K562 (cell line): ENCODE measurements around the gene TUT4. TPM values are rescaled to one million over a fixed set of nuclear protein-coding genes. Genes with fewer than 3 reads are reported as not detected.

Experiments used
- C11orf30 ChIP-seq: fragments of 450-650 bp; IDR thresholded peaks from 2 replicates; pipeline ENCODE4 v1.6.1; 2016; ENCODE audit warnings: low read depth, mild to moderate bottlenecking
- CCAR2 ChIP-seq: fragments of 200-400 bp; formaldehyde crosslinking; IDR thresholded peaks from 2 replicates; pipeline ENCODE4 v1.6.1; 2017; ENCODE audit warnings: mild to moderate bottlenecking, low read depth, low read length
- CCNT2 ChIP-seq: IDR thresholded peaks from 2 replicates; pipeline ENCODE4 v1.6.1; 2011; ENCODE audit warnings: borderline replicate concordance, low read depth, mild to moderate bottlenecking, moderate library complexity, mixed read lengths, low read length; ENCODE audit not compliant: insufficient read length; ENCODE audit errors: extremely low read depth
- CREBBP ChIP-seq: IDR thresholded peaks from one replicate; pipeline ENCODE4 v1.6.1; 2012; ENCODE audit warnings: low read depth, mild to moderate bottlenecking, control low read depth, inconsistent platforms, low read length
- E2F3 ChIP-seq: fragments of 250-450 bp; sonication (Bioruptor Pico); IDR thresholded peaks from 2 replicates; pipeline ENCODE4 v1.4.0; 2020; ENCODE audit warnings: mild to moderate bottlenecking
- GATA2 ChIP-seq: sonication (generic); formaldehyde crosslinking; IDR thresholded peaks from 2 replicates; pipeline ENCODE4 v1.4.0; 2020; ENCODE audit warnings: mild to moderate bottlenecking, missing genetic modification reagents
- GATAD2A ChIP-seq: fragments of 450-650 bp; IDR thresholded peaks from 2 replicates; pipeline ENCODE4 v1.6.1; 2017
- GTF3C2 ChIP-seq: IDR thresholded peaks from 3 replicates; pipeline ENCODE4 v1.6.1; 2011; ENCODE audit warnings: borderline replicate concordance, mild to moderate bottlenecking, moderate library complexity; ENCODE audit not compliant: insufficient read length; ENCODE audit errors: extremely low read depth
- KDM2B ChIP-seq: fragments of 250-450 bp; sonication (Bioruptor Pico); IDR thresholded peaks from 2 replicates; pipeline ENCODE4 v1.8.0; 2021; ENCODE audit warnings: mild to moderate bottlenecking, moderate library complexity
- MCM2 ChIP-seq: fragments of 450-650 bp; IDR thresholded peaks from 2 replicates; pipeline ENCODE4 v1.6.1; 2017; ENCODE audit warnings: low read depth, mild to moderate bottlenecking
- MEF2A ChIP-seq: IDR thresholded peaks from 2 replicates; pipeline ENCODE4 v1.6.1; 2011; ENCODE audit warnings: low read depth, mild to moderate bottlenecking, low read length, moderate library complexity; ENCODE audit not compliant: control insufficient read depth
- MYBL2 ChIP-seq, 2 experiments: fragments of 450-650 bp in 1 of 2; sonication (generic) in 1 of 2; formaldehyde crosslinking in 1 of 2; IDR thresholded peaks; 2 replicates each; pipeline versions ENCODE4 v1.6.1 to v1.8.1; 2017 to 2022; ENCODE audit warnings: borderline replicate concordance in 1 of 2, inconsistent platforms in 1 of 2, low read depth in 1 of 2, mild to moderate bottlenecking in 1 of 2, missing genetic modification reagents in 1 of 2, moderate library complexity in 1 of 2
- PHB2 ChIP-seq: fragments of 450-650 bp; IDR thresholded peaks from 2 replicates; pipeline ENCODE4 v1.6.1; 2017; ENCODE audit warnings: low read depth
- PTRF ChIP-seq: fragments of 450-650 bp; IDR thresholded peaks from 2 replicates; pipeline ENCODE4 v1.6.1; 2016; ENCODE audit warnings: mild to moderate bottlenecking, missing genetic modification characterization, missing compliant biosample characterization
- TAF9B ChIP-seq: fragments of 450-650 bp; IDR thresholded peaks from 2 replicates; pipeline ENCODE4 v1.6.1; 2018; ENCODE audit warnings: mild to moderate bottlenecking; ENCODE audit not compliant: partially characterized antibody
- TCF15 ChIP-seq: fragments of 250-450 bp; sonication (Bioruptor Pico); IDR thresholded peaks from 2 replicates; pipeline ENCODE4 v1.8.0; 2022; ENCODE audit warnings: moderate library complexity, mild to moderate bottlenecking, inconsistent platforms
- TFE3 ChIP-seq: fragments of 450-650 bp; formaldehyde crosslinking; IDR thresholded peaks from 2 replicates; pipeline ENCODE4 v1.4.0; 2020; ENCODE audit warnings: mild to moderate bottlenecking, mixed read lengths
- THRB ChIP-seq: fragments of 450-650 bp; formaldehyde crosslinking; conservative IDR thresholded peaks from 2 replicates; pipeline ENCODE4 v1.4.0; 2022; ENCODE audit warnings: mild to moderate bottlenecking, missing genetic modification characterization
- ZBTB8A ChIP-seq: fragments of 450-650 bp; IDR thresholded peaks from 2 replicates; pipeline ENCODE4 v1.6.1; 2018; ENCODE audit warnings: mild to moderate bottlenecking, moderate library complexity; ENCODE audit not compliant: partially characterized antibody
- ZNF217 ChIP-seq: sonication (generic); formaldehyde crosslinking; IDR thresholded peaks from 2 replicates; pipeline ENCODE4 v1.8.0; 2022; ENCODE audit warnings: mild to moderate bottlenecking, missing genetic modification reagents
- ZNF316 ChIP-seq: fragments of 450-650 bp; IDR thresholded peaks from 2 replicates; pipeline ENCODE4 v1.6.1; 2016
- ZNF445 ChIP-seq: fragments of 250-450 bp; sonication (Bioruptor Pico); IDR thresholded peaks from 2 replicates; pipeline ENCODE4 v1.4.0; 2020; ENCODE audit warnings: low read depth, mild to moderate bottlenecking, moderate library complexity
- polyA plus RNA-seq, 8 experiments: library from polyadenylated mRNA; depleted of rRNA in 4 of 8; stranded (reverse) in 5 of 8; unstranded in 3 of 8; fragments of >200 nt; fragmentation: Nextera tagmentation in 2 of 8; fragmentation: Illumina TruSeq in 1 of 8; extraction: Ambion mirVana in 2 of 8; extraction: Trizol in 1 of 8; gene quantifications; 2 replicates each; pipeline versions ENCODE4 v1.2.1 to v1.2.3, GENCODE V29; 2011 to 2014; ENCODE audit warnings: inconsistent platforms in 1 of 8, missing spikeins in 1 of 8
- total RNA-seq, 7 experiments: library from RNA; depleted of rRNA in 6 of 7; stranded (reverse); fragments of >200 nt in 6 of 7; fragmentation: Illumina TruSeq in 2 of 7; extraction: Trizol in 2 of 7; gene quantifications; 2 replicates each; pipeline versions ENCODE4 v1.2.1 to v1.2.3, GENCODE V29; 2011 to 2021; ENCODE audit warnings: low replicate concordance in 1 of 7

TUT4 gene
- total and polyA plus RNA-seq, 9 of the 15 experiments (the other 6 are each of a cell fraction or from before 2014, with no cell fraction given) = 15.8 to 53.5 (median 36.7) TPM

GRCh38 chr1:52404116-52404974 lies 148.5 kb downstream of the TUT4 start, which contains the start of the genes ORC1 and PRPF38A (continued):
- no peak for TF ChIP-seq GTF3C2
- no peak for TF ChIP-seq CREBBP
- TF ChIP-seq CCNT2 = peak; percentile 56
- peak; percentile 94 for TF ChIP-seq TAF9B
- no peak for TF ChIP-seq TCF15 (CRISPR knock-in tag)
- TF ChIP-seq PHB2 = peak; percentile 28; the same call in 1 of the 2 replicates
- no peak for TF ChIP-seq ZNF316
- TF ChIP-seq GATAD2A = no peak
- TF ChIP-seq TFE3 = no peak
- TF ChIP-seq C11orf30 = peak; percentile 97
- no peak for TF ChIP-seq MEF2A
- TF ChIP-seq E2F3 (CRISPR knock-in tag) = peak; percentile 75
- no peak for TF ChIP-seq KDM2B
- TF ChIP-seq ZNF445 (CRISPR knock-in tag) = no peak
- no peak for TF ChIP-seq CCAR2
- TF ChIP-seq THRB (CRISPR knock-in tag) = peak; percentile 39; the same call in 1 of the 2 replicates
- no peak for TF ChIP-seq ZNF217 (CRISPR knock-in tag)
- no peak for TF ChIP-seq PTRF
- TF ChIP-seq GATA2 (CRISPR knock-in tag) = no peak
- no peak for TF ChIP-seq ZBTB8A
- TF ChIP-seq MCM2 = no peak
- no peak for TF ChIP-seq MYBL2 (IDR thresholded peaks at IDR 0.05; ENCODE audit: low read depth)
- no peak for TF ChIP-seq MYBL2 (CRISPR knock-in tag; IDR thresholded peaks at IDR 0.05; ENCODE audit: borderline replicate concordance)
